DMS 273 treated with DMSO at 0.1 percent for 48 hours (cell line): Measurements from ENCODE around the gene SLC44A4.
"Not testable (repeated sequence)": the region's sequence is repeated elsewhere in the genome, so short reads cannot be mapped to it uniquely, and the experiment has no call there.

Experiments used
- DNase-seq: peaks from one replicate; lab custom pipeline; 2025; lab: John Stamatoyannopoulos, UW

SLC44A4 gene

DNA sequence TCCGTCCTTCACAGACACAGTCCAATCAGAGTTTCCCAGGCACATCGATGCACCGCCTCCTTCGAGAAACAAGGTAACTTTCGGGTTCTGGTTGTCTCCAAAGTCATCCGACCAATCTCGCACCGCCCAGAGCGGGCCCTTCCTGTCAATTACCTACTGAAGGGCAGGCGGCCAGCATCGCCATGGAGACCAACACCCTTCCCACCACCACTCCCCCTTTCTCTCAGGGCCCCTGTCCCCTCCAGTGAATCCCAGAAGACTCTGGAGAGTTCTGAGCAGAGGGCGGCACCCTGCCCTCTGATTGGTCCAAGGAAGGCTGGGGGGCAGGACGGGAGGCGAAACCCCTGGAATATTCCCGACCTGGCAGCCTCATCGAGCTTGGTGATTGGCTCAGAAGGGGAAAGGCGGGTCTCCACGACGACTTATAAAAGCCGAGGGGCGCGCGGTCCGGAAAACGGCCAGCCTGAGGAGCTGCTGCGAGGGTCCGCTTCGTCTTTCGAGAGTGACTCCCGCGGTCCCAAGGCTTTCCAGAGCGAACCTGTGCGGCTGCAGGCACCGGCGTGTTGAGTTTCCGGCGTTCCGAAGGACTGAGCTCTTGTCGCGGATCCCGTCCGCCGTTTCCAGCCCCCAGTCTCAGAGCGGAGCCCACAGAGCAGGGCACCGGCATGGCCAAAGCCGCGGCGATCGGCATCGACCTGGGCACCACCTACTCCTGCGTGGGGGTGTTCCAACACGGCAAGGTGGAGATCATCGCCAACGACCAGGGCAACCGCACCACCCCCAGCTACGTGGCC lies 51.3 kb downstream of the SLC44A4 start, which contains the start of gene HSPA1B:
TSS of gene HSPA1B (plus strand) at position 453 of the 794 bp plus-strand sequence. CDS start at position 666, 213 bp downstream.
- DNase-seq = peak; percentile 100

DNA sequence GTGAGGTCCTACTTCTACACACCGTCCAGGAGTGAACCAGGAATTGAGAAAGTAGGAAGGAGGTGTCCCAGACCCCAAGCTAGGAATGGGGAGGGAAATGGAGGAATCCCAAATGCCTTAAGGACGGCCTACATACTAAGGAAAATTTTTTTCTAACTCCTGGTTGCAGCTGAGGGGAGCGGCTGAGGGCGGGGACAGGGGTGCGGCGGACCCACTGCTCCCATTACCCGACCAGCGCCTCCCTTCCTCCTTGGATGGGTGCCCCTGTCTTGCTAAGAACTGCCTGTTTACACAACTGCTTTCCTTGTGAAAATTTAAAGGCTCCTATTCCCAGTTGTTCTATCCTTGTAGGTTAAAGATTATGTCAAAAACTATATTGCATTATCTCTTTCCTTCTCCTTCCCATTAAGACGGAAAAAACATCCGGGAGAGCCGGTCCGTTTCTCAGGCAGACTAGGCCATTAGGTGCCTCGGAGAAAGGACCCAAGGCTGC lies 52.0 kb downstream of the SLC44A4 start:
- DNase-seq = peak; percentile 94

DNA sequence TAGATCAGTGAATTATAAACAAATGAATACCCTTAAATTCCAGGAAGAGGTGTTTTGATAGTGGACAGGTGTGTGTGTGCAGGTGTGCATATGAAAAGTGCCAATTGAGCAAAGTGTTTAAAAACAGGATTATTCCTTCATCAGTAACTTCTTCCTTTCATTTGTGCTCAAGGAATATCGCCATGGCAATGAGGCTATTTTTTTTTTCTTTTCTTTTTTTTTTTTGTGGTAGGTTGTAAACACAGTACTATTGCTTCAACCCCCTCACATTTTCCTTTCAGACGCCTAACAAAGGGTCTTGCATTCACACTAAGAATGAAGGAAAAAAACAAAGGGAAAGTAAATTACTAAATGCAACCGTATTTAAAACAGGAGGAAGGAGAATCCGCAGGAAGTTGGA lies 53.2 kb downstream of the SLC44A4 start:
- DNase-seq = no peak

DNA sequence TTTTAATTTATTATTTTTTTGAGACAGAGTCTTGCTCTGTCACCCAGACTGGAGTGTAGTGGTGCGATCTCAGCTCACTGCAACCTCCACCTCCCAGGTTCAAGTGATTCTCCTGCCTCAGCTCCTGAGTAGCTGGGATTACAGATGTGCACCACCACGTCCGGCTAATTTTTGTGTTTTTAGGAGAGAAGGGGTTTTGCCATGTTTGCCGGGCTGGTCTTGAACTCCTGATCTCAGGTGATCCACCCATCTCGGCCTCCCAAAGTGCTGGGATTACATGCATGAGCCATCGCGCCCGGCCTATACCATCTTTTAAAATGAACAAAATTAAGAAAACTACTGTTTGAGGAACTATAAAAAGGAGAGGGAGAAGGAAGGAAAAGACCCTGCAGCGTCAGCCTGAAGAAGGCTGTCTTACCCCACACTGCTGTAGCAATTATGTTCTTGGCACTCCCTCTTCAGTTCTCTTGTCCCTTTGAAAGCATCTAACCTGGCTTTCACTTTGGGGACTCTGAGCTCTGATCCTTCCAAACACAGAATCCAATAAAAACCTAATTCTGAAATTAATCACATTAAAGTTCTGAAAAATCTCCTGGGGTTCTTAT lies 55.1 kb downstream of the SLC44A4 start:
- not testable (repeated sequence) for DNase-seq

DNA sequence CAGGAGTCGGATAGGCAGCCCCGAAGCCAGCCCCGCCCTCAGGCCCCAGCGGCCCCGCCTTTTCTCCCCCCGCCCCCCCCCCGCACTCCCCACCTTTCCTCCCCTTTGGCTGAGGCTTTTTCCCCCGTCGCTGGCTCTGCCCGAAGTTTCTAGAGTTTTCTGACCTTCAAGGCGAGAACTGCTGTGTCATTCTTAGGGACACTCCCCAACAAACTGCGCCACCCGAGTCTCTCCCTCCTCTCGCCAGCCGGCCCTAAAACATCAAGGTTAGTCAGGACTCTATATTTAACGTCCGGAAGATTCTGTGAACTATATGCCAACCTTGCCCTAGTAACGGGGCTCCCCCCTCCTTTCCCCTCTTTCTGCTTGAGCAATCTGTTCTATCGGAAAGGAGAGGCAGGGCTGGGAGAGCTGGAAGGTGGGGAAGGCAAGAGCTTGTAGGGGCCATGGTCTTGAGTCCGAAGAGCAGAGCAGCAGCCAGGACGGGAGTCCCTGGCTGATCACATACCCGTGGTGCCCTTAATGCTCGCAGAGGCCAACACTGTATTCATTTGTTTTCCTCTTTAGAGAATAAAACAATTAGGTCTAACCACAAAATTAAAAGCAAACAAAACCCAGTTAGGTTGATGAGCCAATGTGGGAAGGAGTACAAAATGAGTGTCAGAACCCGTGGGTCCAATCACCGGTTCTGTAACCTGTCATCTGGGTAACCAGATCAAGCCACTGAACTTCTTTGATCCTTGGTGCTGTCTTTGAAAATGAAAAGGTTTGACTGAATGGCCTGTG lies 56.6 kb downstream of the SLC44A4 start:
- no peak for DNase-seq

DNA sequence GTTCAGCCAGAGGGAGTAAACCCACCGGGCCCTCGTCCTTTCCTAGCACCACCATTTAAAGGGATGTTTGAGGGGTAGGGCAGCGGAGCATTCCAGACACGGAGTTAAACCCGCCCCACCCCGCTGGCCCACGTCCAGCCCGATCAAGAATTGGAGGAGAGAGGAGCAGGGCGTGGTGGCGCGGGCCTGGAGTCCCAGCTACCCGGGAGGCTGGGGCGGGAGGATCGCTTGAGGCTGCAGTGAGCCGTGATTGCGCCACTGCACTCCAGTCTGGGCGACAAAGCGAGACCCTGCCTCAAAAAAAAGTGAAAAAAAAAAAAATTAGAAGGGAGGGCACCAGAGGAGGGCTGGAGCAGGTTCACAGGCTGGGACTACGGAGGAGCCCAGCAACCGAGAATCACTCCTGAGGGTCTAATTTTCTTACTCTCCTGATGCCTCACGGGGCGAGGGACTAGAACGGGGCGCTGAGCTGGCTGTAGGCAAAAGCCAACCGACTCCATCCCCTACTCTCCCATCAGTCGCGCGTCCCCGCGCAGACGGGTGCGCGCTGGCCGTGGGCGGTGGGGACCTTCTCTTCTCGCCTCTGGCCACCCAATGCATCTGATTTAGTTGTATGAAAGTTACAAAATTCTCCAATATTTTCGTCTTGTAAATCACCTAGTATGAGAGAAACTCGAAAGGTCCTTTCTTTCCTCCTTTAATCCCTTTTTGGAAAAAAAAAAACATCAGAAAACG lies 57.3 kb downstream of the SLC44A4 start:
- DNase-seq = no peak

DNA sequence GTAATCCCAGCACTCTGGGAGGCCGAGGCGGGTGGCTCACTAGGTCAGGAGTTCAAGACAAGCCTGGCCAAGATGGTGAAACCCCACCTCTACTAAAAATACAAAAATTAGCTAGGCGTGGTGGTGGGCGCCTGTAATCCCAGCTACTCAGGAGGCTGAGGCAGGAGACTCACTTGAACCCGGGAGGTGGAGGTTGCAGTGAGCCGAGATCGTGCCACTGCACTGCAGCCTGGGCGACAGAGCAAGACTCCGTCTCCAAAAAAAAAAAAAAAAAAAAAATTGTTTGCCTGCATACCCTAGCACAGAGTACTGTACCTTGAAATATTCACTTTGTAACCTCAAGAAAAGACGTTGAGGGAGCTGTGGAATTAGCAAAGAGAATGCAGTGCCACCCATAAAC lies 58.4 kb downstream of the SLC44A4 start:
- DNase-seq = not testable (repeated sequence)

DNA sequence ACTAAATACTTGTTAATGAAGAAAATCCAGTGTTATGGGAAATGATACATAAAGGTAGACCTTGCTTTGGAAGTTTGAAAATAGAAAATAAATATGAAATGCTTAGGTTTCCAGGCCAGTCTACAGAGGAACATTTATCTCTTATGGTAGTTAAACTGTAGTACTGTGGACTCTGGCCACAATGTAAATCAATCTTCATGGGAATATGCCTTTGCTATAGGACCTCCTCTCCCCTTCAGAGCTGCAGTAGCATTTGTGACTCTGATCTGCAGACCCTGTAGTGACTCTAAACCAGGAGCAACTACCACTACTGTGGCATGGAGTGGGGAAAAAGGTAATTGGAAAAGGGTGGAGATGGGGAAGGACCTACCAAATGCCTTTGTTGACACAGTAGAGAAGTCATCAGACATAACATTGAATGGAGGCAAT lies 58.9 kb downstream of the SLC44A4 start:
- DNase-seq = no peak

DNA sequence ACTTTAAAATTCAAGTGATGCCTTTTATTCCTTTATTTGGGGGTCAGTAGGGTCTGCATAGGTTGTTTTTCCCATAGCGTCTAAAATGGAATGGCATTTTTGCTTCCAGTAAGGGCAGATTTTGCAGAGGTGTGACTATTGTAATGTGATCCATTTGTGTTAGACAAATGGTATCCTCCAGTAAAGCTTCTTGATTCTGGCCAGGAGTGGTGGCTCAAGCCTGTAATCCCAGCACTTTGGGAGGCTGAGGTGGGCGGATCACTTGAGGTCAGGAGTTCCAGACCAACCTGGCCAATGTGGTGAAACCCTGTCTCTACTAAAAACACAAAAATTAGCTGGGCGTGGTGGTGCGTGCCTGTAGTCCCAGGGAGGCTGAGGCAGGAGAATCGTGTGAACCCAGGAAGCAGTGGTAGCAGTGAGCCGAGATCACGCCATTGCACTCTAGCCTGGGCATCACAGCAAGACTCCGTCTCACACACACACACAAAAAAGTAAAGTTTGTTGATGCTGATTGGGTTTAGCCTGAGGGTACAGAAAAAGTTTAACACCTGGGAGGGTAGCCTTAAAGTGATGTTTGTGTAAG lies 60.8 kb downstream of the SLC44A4 start:
- not testable (repeated sequence) for DNase-seq

DNA sequence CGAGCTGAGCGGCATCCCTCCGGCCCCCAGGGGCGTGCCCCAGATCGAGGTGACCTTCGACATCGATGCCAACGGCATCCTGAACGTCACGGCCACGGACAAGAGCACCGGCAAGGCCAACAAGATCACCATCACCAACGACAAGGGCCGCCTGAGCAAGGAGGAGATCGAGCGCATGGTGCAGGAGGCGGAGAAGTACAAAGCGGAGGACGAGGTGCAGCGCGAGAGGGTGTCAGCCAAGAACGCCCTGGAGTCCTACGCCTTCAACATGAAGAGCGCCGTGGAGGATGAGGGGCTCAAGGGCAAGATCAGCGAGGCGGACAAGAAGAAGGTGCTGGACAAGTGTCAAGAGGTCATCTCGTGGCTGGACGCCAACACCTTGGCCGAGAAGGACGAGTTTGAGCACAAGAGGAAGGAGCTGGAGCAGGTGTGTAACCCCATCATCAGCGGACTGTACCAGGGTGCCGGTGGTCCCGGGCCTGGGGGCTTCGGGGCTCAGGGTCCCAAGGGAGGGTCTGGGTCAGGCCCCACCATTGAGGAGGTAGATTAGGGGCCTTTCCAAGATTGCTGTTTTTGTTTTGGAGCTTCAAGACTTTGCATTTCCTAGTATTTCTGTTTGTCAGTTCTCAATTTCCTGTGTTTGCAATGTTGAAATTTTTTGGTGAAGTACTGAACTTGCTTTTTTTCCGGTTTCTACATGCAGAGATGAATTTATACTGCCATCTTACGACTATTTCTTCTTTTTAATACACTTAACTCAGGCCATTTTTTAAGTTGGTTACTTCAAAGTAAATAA lies 61.5 kb downstream of the SLC44A4 start:
- not testable (repeated sequence) for DNase-seq

DNA sequence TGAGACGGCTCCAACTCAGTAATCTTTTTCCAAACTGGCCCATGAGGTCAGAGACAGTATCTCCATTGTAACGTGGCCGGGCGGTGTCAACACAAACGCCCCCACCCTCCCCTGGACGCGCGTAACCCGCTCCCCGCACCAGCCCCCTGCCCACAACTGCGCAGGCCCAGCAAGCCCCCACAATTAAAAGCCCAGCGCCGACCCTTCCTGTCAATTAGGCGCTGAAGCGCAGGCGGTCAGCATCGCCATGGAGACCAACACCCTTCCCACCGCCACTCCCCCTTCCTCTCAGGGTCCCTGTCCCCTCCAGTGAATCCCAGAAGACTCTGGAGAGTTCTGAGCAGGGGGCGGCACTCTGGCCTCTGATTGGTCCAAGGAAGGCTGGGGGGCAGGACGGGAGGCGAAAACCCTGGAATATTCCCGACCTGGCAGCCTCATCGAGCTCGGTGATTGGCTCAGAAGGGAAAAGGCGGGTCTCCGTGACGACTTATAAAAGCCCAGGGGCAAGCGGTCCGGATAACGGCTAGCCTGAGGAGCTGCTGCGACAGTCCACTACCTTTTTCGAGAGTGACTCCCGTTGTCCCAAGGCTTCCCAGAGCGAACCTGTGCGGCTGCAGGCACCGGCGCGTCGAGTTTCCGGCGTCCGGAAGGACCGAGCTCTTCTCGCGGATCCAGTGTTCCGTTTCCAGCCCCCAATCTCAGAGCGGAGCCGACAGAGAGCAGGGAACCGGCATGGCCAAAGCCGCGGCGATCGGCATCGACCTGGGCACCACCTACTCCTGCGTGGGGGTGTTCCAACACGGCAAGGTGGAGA lies 63.6 kb downstream of the SLC44A4 start, which contains the start of the genes HSPA1A and HSPA1L:
TSS of gene HSPA1A (plus strand) at position 519 of the 814 bp plus-strand sequence. CDS start at position 733, 214 bp downstream.
TSS of gene HSPA1L (minus strand) at position 259 of the 814 bp plus-strand sequence. CDS start 3,311 bp downstream, outside the sequence.
- peak; percentile 89 for DNase-seq

DNA sequence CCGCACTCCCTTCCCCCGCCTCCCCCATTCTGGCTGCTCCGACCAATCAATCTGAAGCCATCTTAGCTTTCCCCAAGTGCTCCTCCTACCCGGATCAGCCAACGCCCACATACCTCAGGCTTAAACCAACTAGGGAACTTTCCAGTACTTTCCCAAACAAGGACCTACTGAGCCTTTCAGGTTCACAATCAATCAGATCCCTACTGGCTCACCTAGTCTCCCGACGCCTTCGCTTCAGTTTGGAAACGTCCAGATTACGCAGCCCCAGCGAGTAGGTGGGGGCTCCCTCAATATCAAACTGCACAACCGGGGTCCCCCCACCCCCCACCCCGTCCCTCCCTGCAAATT lies 64.1 kb downstream of the SLC44A4 start:
- DNase-seq = peak; percentile 87

DNA sequence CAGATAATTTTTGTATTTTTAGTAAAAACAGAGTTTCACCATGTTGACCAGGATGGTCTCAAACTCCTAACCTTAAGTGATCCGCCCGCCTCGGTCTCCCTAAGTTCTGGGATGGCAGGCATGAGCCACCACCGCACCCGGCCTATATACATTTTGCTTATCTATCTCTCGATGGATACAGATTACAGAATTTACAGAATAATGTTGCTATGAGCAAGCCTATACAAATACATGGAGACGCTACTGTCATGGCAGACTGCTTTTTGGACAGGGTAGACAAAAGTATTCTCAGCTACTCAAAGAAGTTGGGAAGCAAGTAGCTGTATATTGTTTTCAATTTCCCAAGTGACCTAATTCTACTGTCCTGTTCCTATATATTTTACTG lies 65.3 kb downstream of the SLC44A4 start:
- DNase-seq = no peak
